Myometrial cell (primary cell): Measurements from ENCODE around the gene RC3H2. TPM values are rescaled to one million over a fixed set of nuclear protein-coding genes. Genes with fewer than 3 reads are reported as not detected.

Experiments used
- total RNA-seq: library from RNA; depleted of rRNA; stranded (reverse); fragments of >200 nt; gene quantifications from 2 replicates; pipeline ENCODE4 v1.2.3, GENCODE V29; 2015

The RC3H2 gene
- 14.7 and 18.1 TPM in 2 replicates for total RNA-seq

GRCh38 chr9:122904823-122905710, at the start of gene RC3H2:
TSS of gene RC3H2 (minus strand) at chr9:122905359. CDS start at chr9:122897509, 7,850 bp downstream.

GRCh38 chr9:122940749-122941581, 35.8 kb upstream of the RC3H2 start, which contains the start of gene RABGAP1:
TSS of gene RABGAP1 (plus strand) at chr9:122941020. CDS start at chr9:122957060, 16,040 bp downstream.

GRCh38 chr9:122931226-122932121, 26.3 kb upstream of the RC3H2 start, which contains the start of gene ZBTB26:
TSS of gene ZBTB26 (minus strand) at chr9:122931512. CDS start at chr9:122919934, 11,578 bp downstream.

GRCh38 chr9:122912964-122913673, 8.0 kb upstream of the RC3H2 start, which contains the start of gene ZBTB6:
TSS of gene ZBTB6 (minus strand) at chr9:122913323. CDS start at chr9:122912072, 1,251 bp downstream.

GRCh38 chr9:122800066-122801060, 104.8 kb downstream of the RC3H2 start, which contains the start of gene OR1K1:
TSS of gene OR1K1 (plus strand) at chr9:122800123. CDS start at chr9:122800123, 0 bp downstream.

Other genes starting within 250 kb of the RC3H2 start
- gene OR1B1, start 247.7 kb downstream of the RC3H2 start, total RNA-seq, result not detected in 2 replicates
- not detected in 2 replicates for gene OR1L1, start 243.6 kb downstream of the RC3H2 start, total RNA-seq
- gene OR1L3, start 230.2 kb downstream of the RC3H2 start, total RNA-seq, result not detected in 2 replicates
- gene OR1L4, start 181.4 kb downstream of the RC3H2 start, total RNA-seq, result not detected in 2 replicates
- not detected in 2 replicates for gene OR1L6, start 163.1 kb downstream of the RC3H2 start, total RNA-seq
- not detected in 2 replicates for gene OR5C1, start 116.4 kb downstream of the RC3H2 start, total RNA-seq
- not detected in 2 replicates for gene OR1K1, start 105.2 kb downstream of the RC3H2 start, total RNA-seq
- gene PDCL, start 76.8 kb downstream of the RC3H2 start, total RNA-seq, result 15.3 and 17.0 TPM in 2 replicates
- gene ZBTB6, start 8.0 kb upstream of the RC3H2 start, total RNA-seq, result 6.3 and 6.9 TPM in 2 replicates
- gene ZBTB26, start 26.2 kb upstream of the RC3H2 start, total RNA-seq, result 1.2 and 2.1 TPM in 2 replicates
- gene RABGAP1, start 35.7 kb upstream of the RC3H2 start, total RNA-seq, result 8.9 and 11.5 TPM in 2 replicates
- not detected in 2 replicates for gene GPR21, start 128.3 kb upstream of the RC3H2 start, total RNA-seq